Measurements from ENCODE around the gene REXO5.

GRCh38 chr16:20846551-20846950 lies 40.2 kb downstream of the REXO5 start:
- no peak for TF ChIP-seq CTCF (IDR thresholded peaks at IDR 0.05)
- TF ChIP-seq POLR2A (IDR thresholded peaks at IDR 0.05): no peak
- no peak for TF ChIP-seq EP300 (IDR thresholded peaks at IDR 0.05)
